ENCODE data around the gene GYPE.
"Not testable (repeated sequence)": the region's sequence is repeated elsewhere in the genome, so short reads cannot be mapped to it uniquely, and the experiment has no call there.

DNA sequence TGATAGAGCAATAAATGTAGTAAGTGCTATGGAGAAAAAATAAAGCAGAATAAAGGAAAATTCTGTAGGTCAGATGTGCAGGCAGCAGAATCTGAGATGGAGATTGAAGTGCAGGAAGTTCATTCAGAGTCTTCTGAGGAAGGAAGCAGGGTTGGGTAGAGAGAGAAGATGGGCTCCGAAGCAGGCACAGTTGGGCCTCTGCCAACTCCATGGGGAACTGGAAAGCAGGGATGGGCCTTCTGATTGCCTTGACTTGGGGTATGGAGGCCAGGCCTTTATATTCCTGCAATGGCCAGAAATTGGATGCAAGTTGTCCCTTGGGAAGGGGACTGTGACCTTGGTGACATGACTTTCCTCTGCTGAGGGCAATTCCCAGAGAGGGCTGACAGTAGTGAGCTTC is 42.6 kb downstream of the GYPE start:
- TF ChIP-seq, protein P1, sequence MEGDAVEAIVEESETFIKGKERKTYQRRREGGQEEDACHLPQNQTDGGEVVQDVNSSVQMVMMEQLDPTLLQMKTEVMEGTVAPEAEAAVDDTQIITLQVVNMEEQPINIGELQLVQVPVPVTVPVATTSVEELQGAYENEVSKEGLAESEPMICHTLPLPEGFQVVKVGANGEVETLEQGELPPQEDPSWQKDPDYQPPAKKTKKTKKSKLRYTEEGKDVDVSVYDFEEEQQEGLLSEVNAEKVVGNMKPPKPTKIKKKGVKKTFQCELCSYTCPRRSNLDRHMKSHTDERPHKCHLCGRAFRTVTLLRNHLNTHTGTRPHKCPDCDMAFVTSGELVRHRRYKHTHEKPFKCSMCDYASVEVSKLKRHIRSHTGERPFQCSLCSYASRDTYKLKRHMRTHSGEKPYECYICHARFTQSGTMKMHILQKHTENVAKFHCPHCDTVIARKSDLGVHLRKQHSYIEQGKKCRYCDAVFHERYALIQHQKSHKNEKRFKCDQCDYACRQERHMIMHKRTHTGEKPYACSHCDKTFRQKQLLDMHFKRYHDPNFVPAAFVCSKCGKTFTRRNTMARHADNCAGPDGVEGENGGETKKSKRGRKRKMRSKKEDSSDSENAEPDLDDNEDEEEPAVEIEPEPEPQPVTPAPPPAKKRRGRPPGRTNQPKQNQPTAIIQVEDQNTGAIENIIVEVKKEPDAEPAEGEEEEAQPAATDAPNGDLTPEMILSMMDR (IDR thresholded peaks at IDR 0.05; ENCODE audit: insufficient read depth, low read length, poor library complexity, severe bottlenecking), result not testable (repeated sequence)
- TF ChIP-seq EZH2phosphoT487 (conservative IDR thresholded peaks at IDR 0.05; ENCODE audit: low read length), result not testable (repeated sequence)
